SHP77 (cell line): ENCODE data around the gene NCS1.

Experiments used
- DNase-seq, 2 experiments: peaks; one replicate each; lab custom pipeline; 2025; lab: John Stamatoyannopoulos, UW

NCS1 gene

DNA sequence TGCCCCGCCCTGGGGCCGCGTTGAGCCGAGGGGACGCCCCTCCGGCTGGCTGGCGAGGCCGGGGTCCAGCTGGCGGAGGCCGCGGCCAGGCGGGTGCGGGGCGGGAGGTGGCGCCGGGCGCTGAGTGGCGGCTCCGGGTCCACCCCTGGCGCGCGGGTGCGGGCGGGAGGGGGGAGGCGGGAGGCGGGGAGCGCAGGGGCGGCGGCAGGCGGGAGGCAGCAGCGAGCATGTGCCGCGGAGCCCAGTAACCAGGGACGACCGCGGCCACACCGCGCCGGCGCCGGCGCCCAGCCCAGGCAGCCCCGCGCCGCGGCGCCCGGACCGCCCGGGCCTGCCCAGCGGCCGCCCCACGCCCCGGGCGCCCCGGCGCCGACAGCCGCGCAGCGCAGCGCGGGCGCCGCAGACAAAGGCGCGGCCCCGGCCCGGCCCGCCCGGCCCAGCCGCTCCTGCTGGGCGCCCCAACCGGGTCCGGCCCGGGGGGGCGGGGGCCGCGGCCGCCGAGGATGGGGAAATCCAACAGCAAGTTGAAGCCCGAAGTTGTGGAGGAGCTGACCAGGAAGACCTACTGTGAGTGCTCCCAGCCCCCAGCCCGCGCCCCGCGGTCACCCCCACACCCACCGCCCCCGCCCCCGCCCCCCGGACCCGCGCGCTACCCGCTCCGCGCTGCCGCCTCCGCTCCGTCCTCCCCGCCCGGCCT, at the start of gene NCS1:
Gene NCS1 (plus strand): TSS at position 244 of the 697 bp plus-strand sequence. CDS start 260 bp downstream, at position 504.
- DNase-seq, result peak; percentile 19 to 39

DNA sequence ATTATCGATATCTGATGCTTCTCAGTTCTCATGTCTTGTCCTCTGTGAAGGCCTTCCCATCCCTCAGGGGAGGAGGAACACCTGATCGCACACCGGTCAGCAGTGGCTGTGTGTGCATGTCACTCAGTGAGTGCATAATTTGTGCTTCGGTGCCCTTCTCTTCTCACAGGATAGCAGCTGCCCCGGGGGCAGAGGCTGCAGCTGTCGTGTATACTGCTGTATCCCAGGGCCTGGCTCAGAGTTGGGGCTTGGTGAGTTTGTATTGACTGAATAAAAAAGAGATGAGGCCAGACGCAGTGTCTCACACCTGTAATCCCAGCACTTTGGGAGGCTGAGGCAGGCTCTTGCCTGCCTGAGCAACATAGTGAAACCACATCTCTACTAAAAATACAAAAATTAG, 49.7 kb upstream of the NCS1 start:
- peak; percentile 37 to 44 for DNase-seq

DNA sequence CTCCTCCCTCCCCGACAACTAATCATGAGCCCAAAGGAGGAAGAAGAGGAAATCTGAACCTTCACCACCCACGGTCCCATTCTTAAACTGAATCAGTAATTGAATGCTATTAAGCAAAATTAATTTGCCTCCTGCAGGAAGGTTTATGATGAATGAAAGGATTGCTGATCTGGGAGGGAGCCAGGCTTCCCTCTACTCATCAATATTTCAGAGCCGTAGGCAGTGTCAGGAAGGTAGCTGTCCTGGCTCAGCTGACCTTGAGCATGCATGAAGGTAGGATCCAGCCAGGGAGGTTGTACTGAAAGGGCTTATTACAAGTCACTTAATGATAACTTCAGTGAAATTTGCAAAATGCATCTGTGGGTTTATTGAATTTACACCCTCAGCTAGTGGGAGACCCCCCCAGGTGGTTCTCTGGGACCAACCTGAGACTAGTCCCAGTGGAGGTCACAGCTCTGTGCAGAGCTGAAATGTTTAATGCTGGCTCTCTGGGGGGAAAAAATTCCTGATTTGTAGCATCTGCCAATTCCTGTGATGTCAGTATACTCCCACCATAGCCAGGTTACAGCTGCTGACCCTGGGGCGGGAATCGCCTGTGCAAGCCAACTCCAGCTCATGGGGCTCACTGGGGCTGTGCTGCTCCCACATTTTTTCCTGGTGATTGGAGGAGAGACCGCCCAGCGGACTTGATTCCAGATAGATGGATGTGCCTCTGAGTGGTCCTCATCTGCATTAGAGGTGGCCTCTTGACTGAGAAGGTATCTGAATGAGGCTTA, 47.9 kb upstream of the NCS1 start:
- no peak for DNase-seq

DNA sequence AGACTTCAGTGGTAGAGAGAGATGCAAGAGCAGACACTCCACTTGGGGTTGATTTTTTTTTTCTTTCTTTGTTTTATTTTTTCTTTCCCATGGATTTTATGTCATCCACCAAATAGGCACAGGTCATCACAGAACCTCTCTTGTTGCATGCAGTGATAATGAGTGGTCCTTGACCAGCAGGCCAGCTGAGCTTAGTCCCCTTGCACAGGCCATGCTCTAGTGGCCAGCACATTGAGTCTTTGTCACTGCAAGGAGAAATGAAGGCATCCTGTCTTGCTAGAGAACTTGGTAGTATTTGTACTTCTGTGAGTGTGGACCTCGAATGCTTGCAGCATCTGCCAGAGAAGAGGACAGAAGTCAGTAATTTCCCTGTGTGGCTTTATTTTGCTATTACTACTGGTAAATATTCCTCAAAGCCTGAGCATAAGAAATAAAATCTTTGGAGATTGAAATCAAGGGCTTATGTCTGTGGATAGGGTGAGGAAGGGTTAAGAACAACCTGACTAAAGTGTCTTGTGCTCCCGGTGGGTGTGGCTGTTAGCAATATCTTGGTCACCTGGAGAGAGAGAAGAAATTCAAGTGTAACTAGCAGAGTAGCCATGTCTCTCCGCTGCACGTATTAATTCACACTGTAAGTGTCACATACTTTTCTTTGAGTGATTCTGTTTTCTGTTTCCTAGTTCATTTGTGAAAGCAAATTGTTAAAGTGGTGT, 45.3 kb upstream of the NCS1 start:
- no peak for DNase-seq

DNA sequence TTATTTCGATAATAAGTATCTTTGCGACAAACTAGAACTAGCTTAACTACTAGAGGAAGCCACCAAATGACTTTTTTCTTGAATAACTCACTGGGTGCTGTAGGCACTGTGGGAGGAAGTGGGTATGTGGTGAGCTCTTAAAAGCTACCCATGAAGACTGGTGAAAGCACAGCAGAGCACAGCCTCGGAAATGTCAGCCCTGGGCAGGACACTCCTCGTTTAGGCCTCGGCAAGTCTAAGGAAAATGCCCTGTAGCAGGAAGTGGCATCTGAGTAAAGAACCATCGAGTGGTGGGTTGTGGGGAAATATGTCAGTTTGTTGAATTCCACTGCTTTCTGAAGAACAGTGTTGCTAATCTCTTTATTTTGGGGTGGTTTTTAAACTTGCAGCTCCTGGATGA, 44.0 kb upstream of the NCS1 start:
- no peak for DNase-seq

DNA sequence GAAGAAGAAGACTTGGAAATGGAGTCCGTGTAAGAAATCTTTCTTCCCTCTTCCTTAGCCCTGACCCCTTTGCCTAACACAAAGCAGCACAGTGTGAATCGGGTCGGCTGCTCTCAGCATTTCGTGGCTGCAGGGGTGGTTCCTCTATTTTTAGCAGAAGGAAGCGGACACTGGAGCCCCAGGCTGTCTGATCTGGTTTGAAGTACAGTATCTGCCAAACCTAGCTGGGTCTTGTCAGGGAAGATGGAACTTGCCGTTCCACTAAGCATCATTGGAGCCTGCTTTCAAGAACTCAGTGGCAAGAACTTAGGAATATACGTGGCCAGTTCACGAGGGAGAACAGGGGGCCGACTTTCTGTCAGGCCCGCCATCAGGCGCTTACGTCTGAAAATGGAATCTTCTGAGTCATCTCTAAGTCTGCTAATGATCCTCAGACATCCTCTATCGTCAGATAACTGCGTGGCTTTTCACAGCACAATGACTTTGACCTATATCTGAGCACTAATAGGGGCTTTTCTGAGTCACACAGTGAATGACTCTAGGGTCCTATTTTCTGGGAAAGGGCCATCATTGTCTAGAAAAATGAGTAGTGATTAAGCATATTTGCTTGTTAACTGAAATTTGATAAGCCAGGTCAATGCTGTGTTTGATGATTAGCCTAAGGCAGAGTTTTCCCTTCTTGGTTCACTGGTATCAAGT, 43.3 kb upstream of the NCS1 start:
- DNase-seq, result no peak

DNA sequence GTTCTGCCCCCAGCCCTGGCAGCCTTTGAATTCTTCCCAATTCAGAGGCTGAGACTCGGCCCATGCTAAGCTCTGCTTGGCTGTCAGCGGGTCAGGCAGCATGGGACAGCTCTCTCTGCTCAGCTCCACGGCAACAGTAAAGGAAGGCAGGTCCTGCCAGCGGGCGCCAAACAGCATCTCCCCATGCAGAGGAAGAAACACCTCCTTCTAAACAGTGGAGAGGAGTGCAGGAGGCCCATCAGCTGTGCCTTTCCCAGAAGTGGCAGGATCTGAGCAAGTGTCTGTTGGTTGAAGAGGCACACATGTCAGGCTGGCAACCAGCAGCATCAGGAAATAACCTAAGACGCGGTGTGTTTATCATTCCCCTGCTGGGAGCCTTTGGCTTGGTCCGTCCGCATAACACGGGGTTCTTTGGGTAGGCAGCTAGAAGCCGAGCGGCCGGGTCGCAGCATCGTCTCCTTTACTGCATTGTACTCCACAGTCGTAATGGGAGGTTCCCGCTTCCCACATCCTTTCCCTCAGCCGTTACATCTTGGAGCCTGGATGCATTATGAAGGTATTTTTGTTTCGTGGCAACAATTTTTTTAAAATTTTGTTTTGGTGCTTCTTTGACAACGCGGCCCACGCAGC, 42.7 kb upstream of the NCS1 start:
- no peak for DNase-seq

DNA sequence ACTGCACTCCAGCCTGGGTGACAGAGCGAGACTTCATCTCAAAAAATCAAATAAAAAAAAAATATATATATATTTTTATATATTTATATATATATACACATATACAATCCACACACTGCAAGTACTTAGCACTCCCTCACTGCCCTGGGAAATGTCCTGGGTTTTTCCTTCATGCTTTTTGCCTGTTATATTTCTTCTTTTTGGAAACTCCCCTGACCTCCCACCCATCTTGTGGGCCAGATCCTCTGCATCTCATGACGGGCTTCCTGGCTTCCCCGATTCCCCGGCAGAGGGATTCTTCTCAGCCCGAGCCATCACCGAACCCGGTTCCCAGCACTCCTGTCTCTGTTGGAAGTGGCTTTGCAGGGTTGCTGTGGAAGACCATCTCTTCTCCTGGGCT, 39.5 kb upstream of the NCS1 start:
- DNase-seq, result no peak

DNA sequence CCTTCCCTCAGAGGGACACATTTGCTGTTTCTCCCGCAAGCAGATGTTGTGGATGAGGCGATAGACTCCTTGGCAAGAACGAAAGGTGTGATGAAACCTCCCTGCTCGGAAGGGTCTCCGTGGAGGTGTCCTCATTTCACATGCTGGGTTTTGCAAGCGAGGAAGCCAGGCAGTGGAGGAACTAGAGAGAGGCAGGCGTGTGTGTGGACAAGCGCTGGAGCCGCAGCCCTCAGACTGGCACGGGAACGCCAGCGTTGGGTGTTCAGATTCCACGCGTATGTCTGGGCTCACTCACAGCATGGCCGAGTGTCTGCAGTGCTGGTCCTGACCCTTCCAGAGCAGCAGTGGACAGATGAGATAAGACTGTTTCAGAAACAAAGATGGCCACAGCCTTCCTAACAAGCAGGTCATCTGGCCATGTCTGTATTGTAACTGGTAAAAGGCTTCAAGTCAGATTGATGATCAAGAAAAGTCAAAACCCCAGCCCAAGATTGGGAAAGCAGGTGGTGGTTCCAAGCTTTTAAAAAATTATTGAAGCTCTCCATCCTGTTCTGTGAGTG, 35.0 kb upstream of the NCS1 start:
- no peak for DNase-seq

DNA sequence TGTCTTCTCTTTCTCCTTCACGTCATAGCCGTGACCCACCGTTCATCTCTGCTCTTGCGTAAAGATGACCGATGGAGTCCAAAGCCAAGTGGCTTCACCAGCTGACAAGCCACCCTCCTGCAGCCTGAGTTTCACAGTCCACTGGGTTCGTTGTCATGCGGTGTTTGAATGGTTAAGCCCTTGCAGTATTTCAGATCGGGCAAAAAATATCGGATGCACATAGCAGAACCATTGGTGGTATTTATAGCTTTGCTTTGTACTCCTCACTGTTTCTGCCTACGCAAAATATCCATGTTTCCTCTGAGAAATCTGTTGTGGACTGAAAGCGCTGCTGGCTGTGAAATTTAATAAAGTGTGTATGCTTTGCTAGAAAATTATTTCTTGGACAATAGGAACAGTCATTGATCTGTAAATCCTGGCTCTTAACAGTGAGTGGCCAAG, 34.5 kb upstream of the NCS1 start:
- DNase-seq, result no peak

DNA sequence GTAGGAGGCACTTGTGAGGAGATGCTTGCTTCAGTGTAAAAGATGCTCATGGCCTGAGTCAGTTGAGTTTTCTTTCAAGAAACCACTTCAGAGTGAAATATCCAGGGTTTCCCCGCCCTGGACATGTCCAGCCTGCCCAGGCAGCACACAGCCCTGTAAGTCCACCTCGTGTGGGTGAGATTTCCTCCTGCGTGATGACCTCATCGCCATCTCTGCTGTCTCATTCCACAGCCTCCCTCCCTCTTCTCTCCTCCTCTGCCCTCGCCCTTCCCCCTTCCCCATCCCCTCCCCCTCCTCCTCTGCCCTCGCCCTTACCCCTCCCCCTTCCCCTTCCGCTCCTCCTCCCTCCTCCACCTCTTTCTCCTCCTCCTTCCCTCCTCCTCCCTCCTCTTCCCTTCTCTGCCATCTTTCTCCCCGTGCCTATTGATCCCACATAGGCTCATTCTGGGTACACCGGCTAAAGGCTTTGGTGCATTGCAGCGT, 34.0 kb upstream of the NCS1 start:
- no peak for DNase-seq

DNA sequence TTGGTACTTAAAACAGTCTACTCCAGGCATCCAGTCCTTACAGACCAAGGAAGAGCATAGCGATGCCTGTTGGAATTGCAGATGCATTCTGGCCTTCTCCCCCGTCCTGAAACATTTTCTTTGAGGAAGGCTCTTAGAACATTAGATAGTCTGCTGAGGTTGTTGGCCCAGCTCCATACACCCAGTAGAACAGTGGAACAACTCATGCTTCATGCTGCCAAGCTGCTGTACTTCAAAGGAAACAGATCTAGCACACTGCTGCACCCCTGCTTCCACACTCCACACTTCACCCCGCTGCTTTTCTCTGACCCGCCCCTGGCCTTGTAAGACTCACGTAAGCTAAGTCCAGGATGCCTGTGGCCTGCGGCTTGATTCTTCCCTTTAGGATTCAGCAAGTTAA, 33.4 kb upstream of the NCS1 start:
- no peak for DNase-seq

DNA sequence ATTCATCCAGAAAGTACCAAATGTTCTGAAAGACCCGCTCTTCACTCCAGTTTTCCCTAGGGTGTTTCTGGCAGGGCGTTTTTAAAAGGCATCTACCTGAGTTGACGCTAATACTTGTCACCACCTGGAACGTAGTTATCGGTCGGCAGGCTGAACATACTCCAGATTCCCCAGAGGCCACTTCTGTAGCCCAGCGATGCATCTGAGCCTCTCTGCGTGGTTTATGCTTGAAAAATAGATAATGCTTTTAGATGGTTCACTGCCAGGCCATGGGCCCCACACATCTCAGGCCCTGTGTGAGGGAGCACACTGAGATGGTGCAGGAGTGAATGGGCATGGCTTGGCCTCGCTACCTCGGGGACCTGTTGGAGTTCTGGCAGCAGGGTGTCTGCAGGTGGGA, 33.0 kb upstream of the NCS1 start:
- no peak for DNase-seq

DNA sequence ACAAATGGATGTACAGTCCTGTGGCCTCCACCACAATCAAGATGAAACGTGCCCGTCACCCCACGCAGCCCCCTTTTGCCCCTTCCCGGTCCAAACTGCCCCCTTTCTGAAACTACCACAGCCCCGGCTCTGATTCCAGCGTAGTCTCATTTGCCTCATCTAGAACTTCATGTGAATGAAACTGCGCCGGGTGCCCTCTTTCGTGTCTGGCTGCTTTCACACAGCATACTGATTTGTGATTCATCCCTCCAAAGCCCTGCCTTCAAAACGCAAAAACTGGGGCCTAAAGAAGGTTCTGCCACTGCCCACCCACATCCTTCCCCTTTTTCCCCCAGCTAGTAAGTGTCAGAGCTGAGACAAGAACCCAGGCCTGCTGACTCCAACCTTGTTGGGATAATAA, 31.5 kb upstream of the NCS1 start:
- DNase-seq, result no peak

DNA sequence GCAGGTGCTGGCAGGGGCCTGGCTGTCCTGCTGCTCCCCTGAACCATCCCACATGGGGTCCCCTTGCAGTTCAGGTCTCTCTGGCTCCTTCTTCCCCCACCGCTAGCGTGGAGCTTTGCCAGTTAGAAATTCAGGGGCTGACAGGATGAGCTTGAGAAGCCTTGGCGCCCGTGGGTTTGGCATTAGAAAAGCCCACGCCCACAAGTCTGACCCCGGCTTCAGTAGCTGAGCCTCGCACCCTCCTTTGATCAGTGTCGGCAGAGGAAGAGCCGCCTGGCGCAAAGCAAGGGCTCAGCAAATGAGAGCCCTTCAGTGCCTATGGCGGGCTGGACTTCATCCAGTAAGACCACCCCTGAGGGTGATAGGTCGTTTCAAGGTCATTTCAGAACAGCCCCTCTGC, 30.1 kb upstream of the NCS1 start:
- DNase-seq, result no peak

DNA sequence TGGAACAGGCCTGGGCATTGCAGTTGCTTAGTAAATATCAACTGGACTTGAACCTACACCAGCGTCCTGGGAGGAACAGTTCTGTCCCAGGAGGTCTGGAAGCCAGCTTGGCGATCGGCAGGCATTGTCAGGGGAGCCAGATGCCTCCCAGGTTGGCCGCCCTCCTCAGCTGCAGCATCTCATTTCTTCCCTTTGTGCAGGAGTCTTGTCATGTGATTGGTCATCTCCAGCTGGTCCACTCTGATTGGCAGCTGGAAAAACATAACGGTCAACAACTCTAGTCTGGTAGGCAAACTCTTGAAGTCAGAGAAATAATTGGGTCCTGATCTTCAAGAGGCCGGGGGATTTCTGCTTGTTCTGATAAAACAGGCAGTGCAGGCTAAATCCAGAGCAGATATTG, 29.6 kb upstream of the NCS1 start:
- DNase-seq, result peak; percentile 86 to 87

DNA sequence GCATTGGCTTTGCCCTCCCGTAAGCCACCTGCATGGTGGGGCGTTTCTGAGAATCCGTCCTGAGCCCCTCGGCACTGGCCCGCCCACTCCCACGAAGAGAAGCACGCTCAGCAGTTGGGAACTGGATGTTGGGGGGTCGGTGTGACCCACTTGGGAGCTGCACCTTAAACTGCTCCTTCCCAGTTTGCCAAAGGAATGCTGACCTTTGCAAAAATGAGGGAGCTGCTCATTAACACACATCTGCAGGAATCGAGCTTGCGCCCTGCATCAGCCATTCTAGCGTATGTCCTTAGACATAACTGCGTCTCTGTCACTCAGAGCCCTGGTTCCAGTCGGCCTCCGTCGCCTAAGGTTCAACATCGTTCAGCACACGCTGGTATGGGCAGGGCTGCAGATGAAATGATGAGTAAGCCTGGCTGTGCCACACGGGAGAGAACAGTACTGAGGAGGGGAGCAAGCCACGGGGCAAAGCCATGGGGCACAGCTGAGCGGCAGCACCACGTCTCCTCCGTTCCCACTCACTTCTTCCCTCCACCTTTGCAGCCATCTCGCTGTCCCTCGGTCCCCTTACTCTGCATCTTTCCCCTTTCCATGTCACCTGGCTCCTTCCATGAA, 28.8 kb upstream of the NCS1 start:
- DNase-seq, result peak in 1 of 2 experiments; percentile 35

DNA sequence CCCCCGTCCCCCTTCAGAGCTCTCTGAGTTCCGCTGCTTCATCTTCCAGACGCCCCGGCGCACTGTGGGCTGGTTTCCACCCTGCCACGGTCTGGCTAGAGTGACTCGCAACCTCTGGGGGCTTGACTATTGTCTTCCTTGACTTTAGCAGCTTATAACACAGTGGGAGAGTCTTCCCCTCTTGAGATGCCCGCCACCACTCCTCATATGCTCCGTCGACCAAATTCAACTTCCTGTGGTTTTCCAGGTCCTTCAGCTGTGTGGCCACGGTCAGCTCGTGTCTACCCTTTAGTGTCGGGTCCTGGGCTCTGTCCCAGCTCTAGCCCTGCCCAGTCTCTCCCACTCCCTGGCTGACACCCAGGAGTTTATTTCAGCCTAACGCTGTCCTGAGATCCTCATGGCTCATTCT, 28.2 kb upstream of the NCS1 start:
- DNase-seq, result no peak

DNA sequence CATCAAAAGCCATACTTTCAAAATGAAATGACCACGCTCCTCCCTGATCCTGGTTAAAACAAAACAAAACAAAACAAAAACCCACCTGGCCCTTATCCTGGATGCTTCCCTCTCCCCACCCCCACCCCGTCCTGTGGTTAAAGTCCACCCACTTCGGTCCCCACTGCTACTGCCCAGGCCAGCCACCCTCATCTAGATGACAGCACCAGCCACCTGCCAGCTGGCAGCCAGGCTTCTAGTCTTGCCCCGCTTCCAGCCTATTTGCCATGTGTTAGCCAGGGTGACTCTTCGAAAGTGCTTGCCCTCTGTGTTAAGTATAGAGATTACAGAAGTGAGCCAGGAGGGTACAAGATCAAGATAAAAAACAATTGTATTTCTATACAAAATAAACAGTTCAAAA, 27.5 kb upstream of the NCS1 start:
- DNase-seq, result peak; percentile 23 to 66

DNA sequence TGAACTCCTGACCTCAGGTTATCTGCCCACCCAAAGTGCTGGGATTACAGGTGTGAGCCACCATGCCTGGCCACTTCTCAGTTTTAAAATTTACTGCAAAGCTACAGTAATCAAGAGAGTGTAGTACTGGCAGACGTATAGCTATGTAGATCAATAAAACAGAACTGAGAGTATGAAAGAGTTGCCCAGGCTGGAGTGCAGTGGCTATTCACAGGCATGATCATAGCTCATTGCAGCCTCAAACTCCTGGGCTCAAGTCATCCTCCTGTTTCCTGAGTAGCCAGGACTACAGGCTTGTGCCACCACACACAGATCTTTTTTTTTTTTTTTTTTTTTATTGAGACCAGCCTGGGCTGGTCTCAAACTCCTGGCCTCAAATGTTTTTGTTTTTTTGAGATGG, 26.5 kb upstream of the NCS1 start:
- no peak for DNase-seq

DNA sequence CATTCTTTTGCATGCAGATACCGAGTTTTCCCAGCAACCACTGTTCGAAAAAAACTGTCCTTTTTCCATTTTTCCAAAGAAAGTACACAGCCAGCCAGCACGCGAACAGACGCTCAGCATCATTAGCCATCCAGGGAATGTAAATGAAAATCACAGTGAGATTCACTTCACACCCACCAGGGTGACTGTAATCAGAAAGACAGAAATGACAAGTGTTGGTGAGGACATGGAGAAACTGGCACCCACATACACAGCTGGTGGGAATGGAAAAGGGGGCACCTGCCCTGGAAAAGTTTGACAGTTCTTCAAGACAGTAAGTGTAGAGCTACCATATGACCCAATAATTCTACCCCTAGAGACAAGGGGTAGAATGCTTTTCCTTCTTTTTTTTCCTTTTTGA, 25.0 kb upstream of the NCS1 start:
- no peak for DNase-seq
